Calu3 (cell line): Measurements from ENCODE around the gene PLEKHO1. TPM values are rescaled to one million over a fixed set of nuclear protein-coding genes. Genes with fewer than 3 reads are reported as not detected.

Experiments
- Bru-seq: library from RNA; stranded (reverse); fragments of 400-500 nt; gene quantifications from one replicate; lab custom pipeline; 2021; lab: Mats Ljungman, UMichigan
- BruChase-seq, 2 experiments: library from RNA; stranded (reverse); fragments of 400-500 nt; gene quantifications; one replicate each; lab custom pipeline; 2021; lab: Mats Ljungman, UMichigan
- BruUV-seq: library from RNA; stranded (reverse); fragments of 400-500 nt; replicated peaks from 2 replicates; lab custom pipeline; 2021; lab: Mats Ljungman, UMichigan
- CTCF ChIA-PET: fragments of 300-600 bp; sonication (Branson Sonifier 250); formaldehyde crosslinking; loops from one replicate; lab custom pipeline; 2022; ENCODE audit warnings: antibody characterized with exemption; lab: Charles Lee
- DNase-seq: peaks from one replicate; pipeline ENCODE4 v3.0.0; 2022
- H3K27ac Mint-ChIP-seq: one replicate; pipeline ENCODE4 v1.8.0; 2022; ENCODE audit warnings: mixed read lengths; ENCODE audit not compliant: unreplicated experiment
- H3K27me3 Mint-ChIP-seq: one replicate; pipeline ENCODE4 v1.8.0; 2022; ENCODE audit warnings: mixed read lengths; ENCODE audit not compliant: unreplicated experiment
- H3K36me3 Mint-ChIP-seq: one replicate; pipeline ENCODE4 v1.8.0; 2022; ENCODE audit warnings: mild to moderate bottlenecking, moderate library complexity, mixed read lengths; ENCODE audit not compliant: insufficient read depth, unreplicated experiment
- H3K4me1 Mint-ChIP-seq: one replicate; pipeline ENCODE4 v1.8.0; 2022; ENCODE audit warnings: mild to moderate bottlenecking, low read depth, mixed read lengths; ENCODE audit not compliant: unreplicated experiment
- H3K4me3 Mint-ChIP-seq: one replicate; pipeline ENCODE4 v1.8.0; 2022; ENCODE audit warnings: mild to moderate bottlenecking, low read depth, moderate library complexity, mixed read lengths; ENCODE audit not compliant: unreplicated experiment
- H3K9me3 Mint-ChIP-seq: one replicate; pipeline ENCODE4 v1.8.0; 2022; ENCODE audit warnings: low read depth, mixed read lengths; ENCODE audit not compliant: unreplicated experiment
- intact Hi-C: fragments of 100-400 bp; cut with micrococcal nuclease; formaldehyde crosslinking; loops from one replicate; pipeline ENCODE4 v1.10.0; 2022; ENCODE audit not compliant: unreplicated experiment
- long read RNA-seq: library from polyadenylated mRNA; stranded (forward); transcript quantifications from one replicate; pipeline ENCODE4 v2.0.0, GENCODE V29; 2022
- total RNA-seq: library from RNA; stranded (reverse); gene quantifications from 2 replicates; pipeline ENCODE4 v1.2.3, GENCODE V29; 2022
- TF ChIP-seq, protein P1 (sequence below): fragments of 200-600 bp; IDR thresholded peaks from one replicate; pipeline ENCODE4 v1.8.0; 2022; ENCODE audit warnings: antibody characterized with exemption; ENCODE audit not compliant: unreplicated experiment

PLEKHO1 gene, protein sequence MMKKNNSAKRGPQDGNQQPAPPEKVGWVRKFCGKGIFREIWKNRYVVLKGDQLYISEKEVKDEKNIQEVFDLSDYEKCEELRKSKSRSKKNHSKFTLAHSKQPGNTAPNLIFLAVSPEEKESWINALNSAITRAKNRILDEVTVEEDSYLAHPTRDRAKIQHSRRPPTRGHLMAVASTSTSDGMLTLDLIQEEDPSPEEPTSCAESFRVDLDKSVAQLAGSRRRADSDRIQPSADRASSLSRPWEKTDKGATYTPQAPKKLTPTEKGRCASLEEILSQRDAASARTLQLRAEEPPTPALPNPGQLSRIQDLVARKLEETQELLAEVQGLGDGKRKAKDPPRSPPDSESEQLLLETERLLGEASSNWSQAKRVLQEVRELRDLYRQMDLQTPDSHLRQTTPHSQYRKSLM
- total RNA-seq (2.0 and 4.2 TPM in 2 replicates), Bru-seq, nascent RNA (percentile 42 among the genes with signal in this experiment), BruChase-seq, experiment 1, labeled RNA remaining after a 6-hour chase (percentile 37 among the genes with signal in this experiment), BruChase-seq, experiment 2, labeled RNA remaining after a 2-hour chase (percentile 42 among the genes with signal in this experiment)
- long read RNA-seq, partial matches to known transcripts: 0 of 2 reads
- long read RNA-seq, other reads (novel, unspliced or antisense): 0 of 2 reads

DNA sequence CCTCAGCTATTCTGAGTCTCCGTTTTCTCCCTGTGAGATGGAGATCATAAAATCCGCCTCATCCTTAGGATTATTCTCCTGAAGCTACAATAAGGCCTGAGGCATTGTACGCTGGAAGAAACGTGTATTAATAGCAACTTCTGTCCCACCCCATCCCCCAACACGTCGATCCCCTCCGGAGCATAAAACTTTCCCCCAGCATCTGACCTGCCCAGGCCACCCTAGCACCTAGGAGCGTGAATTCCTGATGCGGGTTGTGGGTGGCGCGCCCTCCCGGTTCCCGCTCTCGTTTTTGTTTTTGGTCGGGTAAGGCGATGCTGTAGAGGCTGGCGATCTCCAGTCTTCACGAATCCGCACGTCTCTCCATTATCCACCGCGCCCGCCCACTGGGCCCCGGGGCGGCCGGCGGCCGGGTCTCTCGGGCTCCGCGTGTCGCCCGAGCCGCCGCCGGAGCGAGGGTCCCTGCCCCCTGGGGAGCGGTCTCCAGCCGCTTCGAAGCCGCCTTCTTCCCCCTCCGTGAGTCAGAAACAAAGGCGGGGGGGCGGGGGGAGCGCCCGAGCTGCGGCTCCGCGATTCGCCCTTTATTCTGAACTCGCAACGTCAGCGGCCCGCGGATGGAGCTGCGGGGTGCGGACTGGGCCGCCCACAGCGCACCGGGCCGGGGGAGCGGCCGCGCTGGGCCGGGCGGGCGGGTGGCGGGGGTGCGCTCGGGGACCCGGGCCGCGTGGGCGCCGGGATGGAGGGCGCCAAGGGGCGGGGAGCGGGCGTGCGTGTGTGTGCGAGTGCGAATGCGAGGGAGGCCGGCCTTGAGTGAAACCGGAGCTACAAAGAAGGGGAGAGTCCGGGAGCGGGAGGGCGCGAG lies at the start of gene PLEKHO1:
Gene PLEKHO1 (plus strand): TSS at position 646 of the 862 bp plus-strand sequence. CDS start 342 bp downstream, outside the sequence.
- CTCF ChIA-PET: interaction anchor here (0.6 to 1.3 kb wide), 4 partner anchors 12 to 235 kb away, joined by 3 to 6 read pairs (median 5); no protein-coding TSS in a partner anchor
- Mint-ChIP-seq H3K36me3 (peaks cover 16% of the 10 kb centered on the region), H3K4me1 (peaks cover 7% of the 10 kb centered on the region), H3K27ac (no peak within 1 kb of the TSS), H3K9me3 (no peaks in the 10 kb centered on the region), H3K4me3 (peak within 1 kb of the TSS; percentile 66), H3K27me3 (peaks cover 60% of the 10 kb centered on the region)
- TF ChIP-seq, protein P1, sequence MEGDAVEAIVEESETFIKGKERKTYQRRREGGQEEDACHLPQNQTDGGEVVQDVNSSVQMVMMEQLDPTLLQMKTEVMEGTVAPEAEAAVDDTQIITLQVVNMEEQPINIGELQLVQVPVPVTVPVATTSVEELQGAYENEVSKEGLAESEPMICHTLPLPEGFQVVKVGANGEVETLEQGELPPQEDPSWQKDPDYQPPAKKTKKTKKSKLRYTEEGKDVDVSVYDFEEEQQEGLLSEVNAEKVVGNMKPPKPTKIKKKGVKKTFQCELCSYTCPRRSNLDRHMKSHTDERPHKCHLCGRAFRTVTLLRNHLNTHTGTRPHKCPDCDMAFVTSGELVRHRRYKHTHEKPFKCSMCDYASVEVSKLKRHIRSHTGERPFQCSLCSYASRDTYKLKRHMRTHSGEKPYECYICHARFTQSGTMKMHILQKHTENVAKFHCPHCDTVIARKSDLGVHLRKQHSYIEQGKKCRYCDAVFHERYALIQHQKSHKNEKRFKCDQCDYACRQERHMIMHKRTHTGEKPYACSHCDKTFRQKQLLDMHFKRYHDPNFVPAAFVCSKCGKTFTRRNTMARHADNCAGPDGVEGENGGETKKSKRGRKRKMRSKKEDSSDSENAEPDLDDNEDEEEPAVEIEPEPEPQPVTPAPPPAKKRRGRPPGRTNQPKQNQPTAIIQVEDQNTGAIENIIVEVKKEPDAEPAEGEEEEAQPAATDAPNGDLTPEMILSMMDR: no peak
- intact Hi-C loops: no loop called here
- DNase-seq: peak; percentile 54
- BruUV-seq: no TSS peak

DNA sequence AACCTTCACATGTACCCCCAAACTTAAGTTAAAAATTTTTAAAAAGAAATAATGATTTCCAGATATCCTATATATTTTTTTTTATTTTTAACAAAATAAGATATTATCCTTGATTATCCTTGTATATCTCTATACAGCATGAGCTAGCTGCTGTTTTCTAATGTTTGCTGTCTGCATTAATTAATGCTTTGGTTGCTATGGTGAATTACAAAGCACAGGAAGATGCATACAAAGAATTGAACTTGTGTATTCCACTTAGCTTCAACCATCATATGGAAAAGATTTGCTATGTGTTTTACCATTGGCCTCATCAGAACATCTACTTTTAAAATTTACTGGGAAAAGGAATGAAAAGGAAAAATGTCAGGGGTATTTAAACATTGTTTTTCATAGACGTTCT lies 46.7 kb upstream of the PLEKHO1 start:
- H3K9me3 Mint-ChIP-seq: peaks cover 3% of the 10 kb centered on the region
- H3K4me1 Mint-ChIP-seq: no peaks in the 10 kb centered on the region
- intact Hi-C loops: no loop called here
- CTCF ChIA-PET: no interaction called here
- H3K36me3 Mint-ChIP-seq: no peaks in the 10 kb centered on the region
- TF ChIP-seq, protein P1: no peak
- no peaks in the 10 kb centered on the region for H3K27me3 Mint-ChIP-seq
- no TSS peak for BruUV-seq
- DNase-seq: no peak
- H3K4me3 Mint-ChIP-seq: no peak overlapping the region
- no peak overlapping the region for H3K27ac Mint-ChIP-seq

DNA sequence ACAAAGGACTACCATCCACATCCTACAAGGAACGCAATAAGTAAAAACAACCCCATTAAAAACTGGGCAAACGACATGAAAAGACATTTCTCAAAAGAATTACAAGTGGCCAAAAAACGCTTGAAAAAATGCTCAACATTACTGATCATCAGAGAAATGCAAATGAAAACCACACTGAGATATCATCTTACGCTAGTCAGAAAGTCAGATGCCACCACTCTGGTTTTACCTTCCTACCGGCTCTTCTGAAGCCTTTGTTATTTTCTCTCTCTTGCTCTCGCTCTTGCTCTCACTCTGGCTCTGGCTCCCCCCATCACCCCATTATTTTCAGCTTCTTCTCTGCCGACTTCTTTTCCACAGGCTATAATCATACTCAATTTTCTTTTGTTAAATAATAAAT lies 43.4 kb upstream of the PLEKHO1 start:
- no peaks in the 10 kb centered on the region for H3K36me3 Mint-ChIP-seq

More for the DNA sequence above, 43.4 kb upstream of the PLEKHO1 start:
- TF ChIP-seq, protein P1: no peak
- H3K27ac Mint-ChIP-seq: no peak overlapping the region
- intact Hi-C loops: no loop called here
- no peak overlapping the region for H3K4me3 Mint-ChIP-seq
- no peaks in the 10 kb centered on the region for H3K9me3 Mint-ChIP-seq
- no peak for DNase-seq
- no peaks in the 10 kb centered on the region for H3K27me3 Mint-ChIP-seq
- CTCF ChIA-PET: no interaction called here
- no TSS peak for BruUV-seq
- no peaks in the 10 kb centered on the region for H3K4me1 Mint-ChIP-seq
